ENCODE data around the gene GCGR. TPM values are rescaled to one million over a fixed set of nuclear protein-coding genes. Genes with fewer than 3 reads are reported as not detected.

Gene GCGR
- total and polyA plus RNA-seq, 2 of the 13 experiments (the other 11 are each of a cell fraction or from before 2014, with no cell fraction given) = 0.04 to 0.13 TPM

DNA sequence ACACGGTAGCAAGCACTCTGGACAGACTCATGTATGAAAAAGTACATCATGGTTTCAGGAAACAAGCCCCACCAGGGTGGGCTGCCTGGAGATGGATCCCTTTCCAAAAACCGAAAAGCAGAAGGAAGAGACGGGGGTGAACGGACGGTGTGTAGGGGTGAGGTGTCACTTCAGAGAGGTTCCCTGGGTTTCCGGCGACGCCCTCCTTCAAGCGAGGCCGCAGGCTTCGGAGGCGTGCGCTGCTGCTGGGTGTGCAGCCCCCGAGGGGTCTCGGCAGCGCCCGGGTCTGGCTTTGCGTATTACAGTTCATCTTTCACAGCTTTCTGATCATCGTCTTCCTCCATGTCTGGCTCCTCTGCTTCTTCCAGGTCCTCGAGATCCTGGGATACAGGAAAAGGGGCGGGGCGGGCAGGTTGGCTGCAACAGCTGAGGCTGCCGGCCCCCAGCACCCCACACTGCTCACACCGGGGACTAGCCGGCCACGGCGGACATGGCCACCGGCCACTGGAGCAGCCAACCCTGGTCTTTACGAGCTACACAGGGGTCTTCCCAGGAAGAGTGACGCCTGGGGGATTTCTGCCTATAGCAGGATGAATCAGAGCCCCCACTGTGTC, 39.9 kb downstream of the GCGR start:
- ATAC-seq = no peak
- Histone ChIP-seq H3K4me1 (ENCODE audit: insufficient read depth, low read length) (peaks cover 20% of the 10 kb centered on the region), H3K79me2 (ENCODE audit: insufficient read depth, low read length) (no peaks in the 10 kb centered on the region), H3K4me3 (replicated peaks in 1 of 3; ENCODE audit: insufficient read depth in 1 of 3, low read depth in 2 of 3, low read length in 3 of 3) (no peak overlapping the region), H3K9me3 (ENCODE audit: low read length) (no peaks in the 10 kb centered on the region), H3K9ac (ENCODE audit: insufficient read depth, low read depth, low read length) (no peak overlapping the region), H3K27ac (ENCODE audit: extremely low read length, insufficient read depth, low read length) (no peak overlapping the region), H2AFZ (ENCODE audit: low read length) (no peak overlapping the region), H3K36me3 (replicated peaks in 1 of 2; ENCODE audit: control insufficient read depth in 1 of 2, insufficient read depth in 2 of 2, low read length in 2 of 2) (peaks cover 39 to 56% of the 10 kb centered on the region in 2 experiments), H3K4me2 (ENCODE audit: low read depth, low read length) (no peak overlapping the region), H3K27me3 (ENCODE audit: control insufficient read depth in 1 of 2, insufficient read depth in 2 of 2, low read length in 2 of 2) (no peaks in the 10 kb centered on the region), H4K20me1 (ENCODE audit: insufficient read depth, low read length) (peaks cover 6% of the 10 kb centered on the region; the same call in 1 of the 2 replicates)
- TF ChIP-seq RFX1 (IDR thresholded peaks at IDR 0.05) = no peak
- TF ChIP-seq ZNF878 (CRISPR knock-in tag; IDR thresholded peaks at IDR 0.05) = no peak
- TF ChIP-seq NKX3-1 (CRISPR knock-in tag; IDR thresholded peaks at IDR 0.05) = peak; percentile 22; the same call in 1 of the 2 replicates
- TF ChIP-seq AGO2 (optimal IDR thresholded peaks at IDR 0.05; ENCODE audit: low read depth, low read length) = peak; percentile 96
- no peak for TF ChIP-seq STAG1 (CRISPR knock-in tag; IDR thresholded peaks at IDR 0.05)
- no peak for TF ChIP-seq MAFG (CRISPR knock-in tag; IDR thresholded peaks at IDR 0.05)
- TF ChIP-seq RAD21 (CRISPR knock-in tag; IDR thresholded peaks at IDR 0.05) = 0 out of 2 replicates have a peak, but pooled peaks have one; percentile 22
- TF ChIP-seq RBFOX2 (IDR thresholded peaks at IDR 0.05; ENCODE audit: low read depth, low read length) = peak; percentile 72
- 96% methylated on average over 30 of the region's 30 CpGs for WGBS (ENCODE audit: low lambda C conversion rate)
- FAIRE-seq = no peak
- BruUV-seq (replicated peaks) = no TSS peak
- DNase-seq (ENCODE audit: low spot score) = no peak
- ChIA-PET CTCF (ENCODE audit: low intra/inter-chr PET ratio, low total read pairs) (no interaction called here), POLR2A (interaction anchor here (1.2 to 3.8 kb wide), 5 partner anchors 10 to 22 kb away, joined by 3 to 30 read pairs (median 6); partner anchors contain the start of gene MCRIP1)
- in situ Hi-C loops (cut with HindIII; ENCODE audit: extremely low pct_ligation_motif_present, low pct_unique_long_range_greater_than_20kb) (no loop called here), intact Hi-C loops (cut with micrococcal nuclease; ENCODE audit: unreplicated experiment) (no loop called here)

DNA sequence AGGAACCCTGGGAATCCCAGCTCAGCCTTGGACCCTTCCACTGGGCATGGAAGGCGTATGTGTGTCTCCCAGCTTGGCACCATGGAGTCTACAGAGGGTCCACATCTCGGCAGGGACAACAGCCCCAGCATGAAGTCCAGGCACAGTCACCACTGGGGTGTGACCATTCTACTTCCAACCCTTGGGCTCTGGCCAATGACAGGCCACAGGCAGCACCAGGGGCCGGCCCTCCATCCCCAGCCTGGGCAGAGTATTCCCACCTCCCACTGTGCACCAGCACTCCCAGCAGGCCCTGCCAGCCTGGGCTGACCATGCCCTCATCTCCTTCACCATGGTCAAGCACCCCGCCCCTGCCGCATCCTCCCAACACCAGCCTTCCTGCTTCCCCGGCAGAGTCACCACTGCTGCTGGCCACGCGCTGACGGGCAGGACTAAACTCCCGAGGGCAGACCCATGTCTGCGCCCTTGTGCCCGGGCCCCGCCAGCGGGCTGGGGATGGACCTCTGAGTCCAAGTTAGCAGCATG, 40.4 kb downstream of the GCGR start:
- no TSS peak for BruUV-seq (replicated peaks)
- WGBS (ENCODE audit: low lambda C conversion rate) = 96% methylated on average over 14 of the region's 14 CpGs
- CTCF ChIA-PET (ENCODE audit: low intra/inter-chr PET ratio, low total read pairs) = no interaction called here
- POLR2A ChIA-PET = interaction anchor here (1.2 to 3.8 kb wide), 5 partner anchors 11 to 22 kb away, joined by 3 to 30 read pairs (median 7); partner anchors contain the start of gene MCRIP1
- H3K9ac ChIP-seq (ENCODE audit: insufficient read depth, low read depth, low read length) = no peak overlapping the region
- no peak overlapping the region for H2AFZ ChIP-seq (ENCODE audit: low read length)
- no peaks in the 10 kb centered on the region for H3K27me3 ChIP-seq (ENCODE audit: control insufficient read depth in 1 of 2, insufficient read depth in 2 of 2, low read length in 2 of 2)
- no peaks in the 10 kb centered on the region for H3K79me2 ChIP-seq (ENCODE audit: insufficient read depth, low read length)
- FAIRE-seq = no peak
- no peak overlapping the region for H3K4me3 ChIP-seq (replicated peaks in 1 of 3; ENCODE audit: insufficient read depth in 1 of 3, low read depth in 2 of 3, low read length in 3 of 3)
- no peaks in the 10 kb centered on the region for H3K9me3 ChIP-seq (ENCODE audit: low read length)
- H3K36me3 ChIP-seq (replicated peaks in 1 of 2; ENCODE audit: control insufficient read depth in 1 of 2, insufficient read depth in 2 of 2, low read length in 2 of 2) = peaks cover 39 to 61% of the 10 kb centered on the region in 2 experiments
- peaks cover 15% of the 10 kb centered on the region for H3K4me1 ChIP-seq (ENCODE audit: insufficient read depth, low read length)
- in situ Hi-C loops (cut with HindIII; ENCODE audit: extremely low pct_ligation_motif_present, low pct_unique_long_range_greater_than_20kb) = no loop called here
- no peak overlapping the region for H3K4me2 ChIP-seq (ENCODE audit: low read depth, low read length)
- H4K20me1 ChIP-seq (ENCODE audit: insufficient read depth, low read length) = peaks cover 6% of the 10 kb centered on the region; the same call in 1 of the 2 replicates
- ATAC-seq = peak; percentile 0; the same call in 2 of the 3 replicates
- no peak overlapping the region for H3K27ac ChIP-seq (ENCODE audit: extremely low read length, insufficient read depth, low read length)
- DNase-seq (ENCODE audit: low spot score) = no peak
- intact Hi-C loops (cut with micrococcal nuclease; ENCODE audit: unreplicated experiment) = no loop called here
- peak in 1 of 2 experiments; percentile 52; a peak in 3 of 4 replicates for TF ChIP-seq POLR2A (IDR thresholded peaks at IDR 0.05; ENCODE audit: insufficient read depth in 1 of 2, low read depth in 2 of 2, low read length in 2 of 2)
- TF ChIP-seq, protein P1, sequence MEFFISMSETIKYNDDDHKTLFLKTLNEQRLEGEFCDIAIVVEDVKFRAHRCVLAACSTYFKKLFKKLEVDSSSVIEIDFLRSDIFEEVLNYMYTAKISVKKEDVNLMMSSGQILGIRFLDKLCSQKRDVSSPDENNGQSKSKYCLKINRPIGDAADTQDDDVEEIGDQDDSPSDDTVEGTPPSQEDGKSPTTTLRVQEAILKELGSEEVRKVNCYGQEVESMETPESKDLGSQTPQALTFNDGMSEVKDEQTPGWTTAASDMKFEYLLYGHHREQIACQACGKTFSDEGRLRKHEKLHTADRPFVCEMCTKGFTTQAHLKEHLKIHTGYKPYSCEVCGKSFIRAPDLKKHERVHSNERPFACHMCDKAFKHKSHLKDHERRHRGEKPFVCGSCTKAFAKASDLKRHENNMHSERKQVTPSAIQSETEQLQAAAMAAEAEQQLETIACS (CRISPR knock-in tag; IDR thresholded peaks at IDR 0.05) = no peak
- no peak for TF ChIP-seq ZNF34 (CRISPR knock-in tag; IDR thresholded peaks at IDR 0.05; ENCODE audit: borderline replicate concordance)
- peak; percentile 84 for TF ChIP-seq RBM22 (optimal IDR thresholded peaks at IDR 0.05; ENCODE audit: low read length)
- TF ChIP-seq ZNF790 (CRISPR knock-in tag; IDR thresholded peaks at IDR 0.05; ENCODE audit: borderline replicate concordance) = no peak
- TF ChIP-seq ZNF83 (CRISPR knock-in tag; IDR thresholded peaks at IDR 0.05; ENCODE audit: borderline replicate concordance) = no peak
- no peak for TF ChIP-seq ZFP37 (CRISPR knock-in tag; IDR thresholded peaks at IDR 0.05; ENCODE audit: borderline replicate concordance)
- TF ChIP-seq, protein P2, sequence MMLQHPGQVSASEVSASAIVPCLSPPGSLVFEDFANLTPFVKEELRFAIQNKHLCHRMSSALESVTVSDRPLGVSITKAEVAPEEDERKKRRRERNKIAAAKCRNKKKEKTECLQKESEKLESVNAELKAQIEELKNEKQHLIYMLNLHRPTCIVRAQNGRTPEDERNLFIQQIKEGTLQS (CRISPR knock-in tag; IDR thresholded peaks at IDR 0.05) = no peak

Measured in HepG2 (cell line).